Upper lobe of right lung (tissue), 1 donor: ENCODE measurements around the gene RCBTB1. TPM values are rescaled to one million over a fixed set of nuclear protein-coding genes. Genes with fewer than 3 reads are reported as not detected.

Source experiments
- ATAC-seq: fragments of 200-7000 bp; cut with Tn5 transposase; one replicate; pipeline ENCODE4 v1.9.1; 2020; ENCODE audit warnings: mild to moderate bottlenecking, moderate library complexity
- DNase-seq: peaks from one replicate; pipeline ENCODE4 v3.0.0-alpha.2; 2020
- H3K27ac ChIP-seq: fragments of 200-600 bp; one replicate; pipeline ENCODE4 v1.8.0; 2022
- H3K27me3 ChIP-seq: fragments of 200-600 bp; one replicate; pipeline ENCODE4 v1.8.0; 2022; ENCODE audit warnings: mild to moderate bottlenecking
- H3K36me3 ChIP-seq: fragments of 200-600 bp; one replicate; pipeline ENCODE4 v1.8.0; 2022
- H3K4me1 ChIP-seq: fragments of 200-600 bp; one replicate; pipeline ENCODE4 v1.8.0; 2022
- H3K4me3 ChIP-seq: fragments of 200-600 bp; one replicate; pipeline ENCODE4 v1.8.0; 2022; ENCODE audit warnings: mild to moderate bottlenecking
- H3K9me3 ChIP-seq: fragments of 200-600 bp; one replicate; pipeline ENCODE4 v1.8.0; 2022
- CTCF ChIP-seq: fragments of 200-600 bp; IDR thresholded peaks from one replicate; pipeline ENCODE4 v1.8.0; 2022; ENCODE audit warnings: antibody characterized with exemption
- intact Hi-C: fragments of 100-400 bp; cut with DNase I; formaldehyde crosslinking; loops from one replicate; pipeline ENCODE4 v1.11.0; 2022
- total RNA-seq: library from RNA; stranded (reverse); fragmentation: NEBNext Ultra II Directional; extraction: Animal tissue kit (Norgen Biotek cat#: 25700); gene quantifications from one replicate; pipeline ENCODE4 v1.2.1, GENCODE V29; 2021
- donor health status: DM: no; HTN: yes; CAD: no; lungs with severe emphysema.

RCBTB1 gene
- total RNA-seq, 1 donor from 2014 or later, result 24.7 TPM

GRCh38 chr13:49629196-49629938 is 44.0 kb upstream of the RCBTB1 start:
- Histone ChIP-seq H3K4me3 (peak overlapping the region; percentile 43), H3K36me3 (no peaks in the 10 kb centered on the region), H3K27ac (peak overlapping the region; percentile 47), H3K9me3 (no peaks in the 10 kb centered on the region), H3K27me3 (no peaks in the 10 kb centered on the region), H3K4me1 (peaks cover 17% of the 10 kb centered on the region)
- DNase-seq (no peak), ATAC-seq (no peak)
- TF ChIP-seq CTCF, result no peak
- intact Hi-C loops, result no loop called here

- Histone ChIP-seq H3K4me3 (peak within 1 kb of the TSS; percentile 43), H3K27ac (peak within 1 kb of the TSS; percentile 47)
These were observed 42.7 kb upstream of the RCBTB1 start, which contains the start of gene ARL11 for GRCh38 chr13:49627831-49628652. Gene ARL11, plus strand, starts transcription at chr13:49628507. Its CDS starts 1,941 bp downstream, at chr13:49630448.

GRCh38 chr13:49625392-49626079 is 40.2 kb upstream of the RCBTB1 start:
- intact Hi-C loops, result no loop called here
- no peaks in the 10 kb centered on the region for H3K27me3 ChIP-seq
- H3K4me1 ChIP-seq, result peaks cover 14% of the 10 kb centered on the region
- DNase-seq (peak; percentile 85), ATAC-seq (peak; percentile 88)
- H3K4me3 ChIP-seq, result no peak overlapping the region
- no peaks in the 10 kb centered on the region for H3K36me3 ChIP-seq
- no peak for TF ChIP-seq CTCF
- H3K27ac ChIP-seq, result peak overlapping the region; percentile 42
- no peaks in the 10 kb centered on the region for H3K9me3 ChIP-seq

More at GRCh38 chr13:49627831-49628652, 42.7 kb upstream of the RCBTB1 start, which contains the start of gene ARL11:
- Histone ChIP-seq H3K4me1 (peaks cover 17% of the 10 kb centered on the region), H3K36me3 (no peaks in the 10 kb centered on the region), H3K9me3 (no peaks in the 10 kb centered on the region), H3K27me3 (no peaks in the 10 kb centered on the region)
- ATAC-seq (peak; percentile 89), DNase-seq (peak; percentile 85)
- TF ChIP-seq CTCF, result no peak
- intact Hi-C loops, result no loop called here

GRCh38 chr13:49624229-49624628 is 38.9 kb upstream of the RCBTB1 start:
- TF ChIP-seq CTCF, result no peak
- no peak overlapping the region for H3K27ac ChIP-seq
- H3K4me1 ChIP-seq, result peaks cover under 1% of the 10 kb centered on the region
- H3K27me3 ChIP-seq, result no peaks in the 10 kb centered on the region
- intact Hi-C loops, result no loop called here
- no peak for DNase-seq
- H3K9me3 ChIP-seq, result no peaks in the 10 kb centered on the region
- H3K36me3 ChIP-seq, result no peaks in the 10 kb centered on the region
- no peak for ATAC-seq
- H3K4me3 ChIP-seq, result no peak overlapping the region

- ATAC-seq (no peak), DNase-seq (no peak)
These were observed 37.0 kb upstream of the RCBTB1 start for GRCh38 chr13:49622174-49622946.

More at GRCh38 chr13:49622174-49622946, 37.0 kb upstream of the RCBTB1 start:
- no peak overlapping the region for H3K27ac ChIP-seq
- intact Hi-C loops, result no loop called here
- TF ChIP-seq CTCF, result no peak
- H3K9me3 ChIP-seq, result no peaks in the 10 kb centered on the region
- H3K4me1 ChIP-seq, result no peaks in the 10 kb centered on the region
- H3K27me3 ChIP-seq, result no peaks in the 10 kb centered on the region
- no peaks in the 10 kb centered on the region for H3K36me3 ChIP-seq
- no peak overlapping the region for H3K4me3 ChIP-seq
